Upper lobe of left lung (tissue), 4 donors: Measurements from ENCODE around the gene WLS.

Source experiments
- EP300 ChIP-seq, 4 donors: sonication (generic); formaldehyde crosslinking; IDR thresholded peaks; one replicate each; pipeline ENCODE4 v1.5.1; 2017; ENCODE audit warnings: antibody characterized with exemption in 4 of 4, control low read depth in 2 of 4
- POLR2A ChIP-seq, 4 donors: fragments of 450-650 bp; IDR thresholded peaks; one replicate each; pipeline ENCODE4 v1.5.1; 2016 to 2017; ENCODE audit warnings: antibody characterized with exemption in 4 of 4, mild to moderate bottlenecking in 2 of 4
- POLR2AphosphoS5 ChIP-seq, 2 donors: sonication (generic); formaldehyde crosslinking; IDR thresholded peaks; one replicate each; pipeline ENCODE4 v1.5.1; 2017; ENCODE audit warnings: antibody characterized with exemption in 2 of 2
- TF ChIP-seq, protein P1 (sequence below), 6 experiments: fragments of 450-650 bp in 4 of 6; fragments of 200-600 bp in 2 of 6; sonication (generic) in 2 of 6; IDR thresholded peaks; one replicate each; pipeline ENCODE4 v1.5.1; 2016 to 2019; ENCODE audit warnings: antibody characterized with exemption in 6 of 6

DNA sequence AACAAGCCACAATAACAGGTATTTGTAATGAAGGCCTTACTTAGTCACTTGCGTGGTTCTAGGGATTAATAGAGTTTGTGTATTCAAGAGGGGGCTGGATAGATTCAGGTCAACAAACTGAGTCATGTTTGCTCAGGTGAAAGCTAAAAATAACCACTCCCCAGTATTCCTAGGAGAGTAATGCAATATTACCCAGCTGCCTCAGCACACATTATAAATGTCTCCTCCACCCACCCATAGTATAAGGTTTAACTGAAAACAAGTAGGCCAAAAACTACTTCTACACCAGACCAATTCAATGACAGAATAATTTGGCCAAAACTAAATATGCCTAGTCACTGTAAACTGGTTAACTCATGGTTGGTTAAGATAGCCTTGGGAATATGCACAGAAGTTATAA is 34.4 kb downstream of the WLS start:
- TF ChIP-seq, protein P1, sequence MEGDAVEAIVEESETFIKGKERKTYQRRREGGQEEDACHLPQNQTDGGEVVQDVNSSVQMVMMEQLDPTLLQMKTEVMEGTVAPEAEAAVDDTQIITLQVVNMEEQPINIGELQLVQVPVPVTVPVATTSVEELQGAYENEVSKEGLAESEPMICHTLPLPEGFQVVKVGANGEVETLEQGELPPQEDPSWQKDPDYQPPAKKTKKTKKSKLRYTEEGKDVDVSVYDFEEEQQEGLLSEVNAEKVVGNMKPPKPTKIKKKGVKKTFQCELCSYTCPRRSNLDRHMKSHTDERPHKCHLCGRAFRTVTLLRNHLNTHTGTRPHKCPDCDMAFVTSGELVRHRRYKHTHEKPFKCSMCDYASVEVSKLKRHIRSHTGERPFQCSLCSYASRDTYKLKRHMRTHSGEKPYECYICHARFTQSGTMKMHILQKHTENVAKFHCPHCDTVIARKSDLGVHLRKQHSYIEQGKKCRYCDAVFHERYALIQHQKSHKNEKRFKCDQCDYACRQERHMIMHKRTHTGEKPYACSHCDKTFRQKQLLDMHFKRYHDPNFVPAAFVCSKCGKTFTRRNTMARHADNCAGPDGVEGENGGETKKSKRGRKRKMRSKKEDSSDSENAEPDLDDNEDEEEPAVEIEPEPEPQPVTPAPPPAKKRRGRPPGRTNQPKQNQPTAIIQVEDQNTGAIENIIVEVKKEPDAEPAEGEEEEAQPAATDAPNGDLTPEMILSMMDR (IDR thresholded peaks at IDR 0.05) = no peak
- no peak for TF ChIP-seq POLR2AphosphoS5 (IDR thresholded peaks at IDR 0.05)
- TF ChIP-seq POLR2A (IDR thresholded peaks at IDR 0.05) = no peak
- TF ChIP-seq EP300 (IDR thresholded peaks at IDR 0.05) = no peak
